ENCODE data around the gene HUS1B. TPM values are rescaled to one million over a fixed set of nuclear protein-coding genes. Genes with fewer than 3 reads are reported as not detected.

The HUS1B gene
- total and polyA plus RNA-seq, 9 of the 15 experiments (the other 6 are each of a cell fraction or from before 2014, with no cell fraction given) = 0.16 to 1.4 (median 0.38) TPM; not detected in 1

DNA sequence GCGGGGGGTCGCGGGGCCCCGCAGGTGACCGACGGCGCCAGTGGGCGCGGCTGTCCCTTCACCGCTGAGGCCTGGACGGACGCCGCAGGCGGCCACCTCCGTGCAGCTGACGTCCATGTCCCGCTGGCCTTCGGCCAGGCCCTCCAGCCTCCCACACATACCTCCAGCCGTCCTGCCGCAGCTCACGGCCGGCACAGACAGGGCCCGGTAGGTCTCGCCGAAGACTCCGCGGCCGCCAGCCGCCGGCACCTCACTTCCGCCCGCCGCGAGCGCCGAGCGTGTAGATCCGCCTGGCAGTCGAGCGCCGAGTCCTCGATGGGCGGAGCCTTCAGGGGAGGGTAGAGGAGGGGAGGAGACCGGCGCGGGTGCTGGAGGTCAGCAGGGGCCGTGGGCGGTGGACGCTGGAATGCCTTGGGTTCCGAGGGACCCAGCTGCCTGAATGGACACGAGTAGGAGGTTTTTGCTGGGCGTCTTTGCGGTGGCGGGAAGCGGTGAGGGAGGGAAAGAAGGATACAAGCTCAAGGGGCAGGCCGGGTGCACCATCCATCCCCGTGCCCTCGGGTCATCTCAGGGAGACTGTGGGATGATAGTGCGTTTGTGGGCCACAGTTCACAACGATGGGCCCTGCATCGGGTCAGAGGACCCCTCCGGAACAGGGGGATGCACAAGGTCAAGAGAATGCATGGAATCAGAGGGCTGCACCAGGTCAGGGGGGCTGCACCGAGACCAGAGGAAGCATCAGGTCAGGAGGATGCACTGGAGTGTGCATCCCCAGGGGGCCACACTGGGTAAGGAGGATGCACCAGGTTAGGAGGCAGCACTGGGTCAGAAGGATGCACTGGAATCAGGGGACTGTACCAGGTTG is 36.2 kb upstream of the HUS1B start, which contains the start of gene EXOC2 (continued):
- TF ChIP-seq ZNF407 (IDR thresholded peaks at IDR 0.05; ENCODE audit: low read depth) (no peak), ZNF408 (CRISPR knock-in tag; IDR thresholded peaks at IDR 0.05; ENCODE audit: low read depth) (no peak), NFYB (IDR thresholded peaks at IDR 0.05; ENCODE audit: extremely low read depth, insufficient read length) (no peak), POLR2AphosphoS2 (IDR thresholded peaks at IDR 0.05; ENCODE audit: low read length) (no peak), ZNF165 (CRISPR knock-in tag; IDR thresholded peaks at IDR 0.05; ENCODE audit: borderline replicate concordance) (no peak), ARID3B (CRISPR knock-in tag; IDR thresholded peaks at IDR 0.05; ENCODE audit: borderline replicate concordance) (no peak), SMARCA5 (IDR thresholded peaks at IDR 0.05) (no peak), SAP30 (IDR thresholded peaks at IDR 0.05; ENCODE audit: borderline replicate concordance, insufficient read depth, low read depth, low read length, poor library complexity, severe bottlenecking) (peak; percentile 80), ARID1B (IDR thresholded peaks at IDR 0.05) (0 out of 2 replicates have a peak, but pooled peaks have one; percentile 20), HMGN3 (IDR thresholded peaks at IDR 0.05; ENCODE audit: borderline replicate concordance, extremely low read depth, insufficient read length, low read depth, low read length) (peak; percentile 58), XRCC5 (IDR thresholded peaks at IDR 0.05; ENCODE audit: low read depth, low read length) (peak; percentile 100), NUFIP1 (IDR thresholded peaks at IDR 0.05; ENCODE audit: partially characterized antibody) (no peak)
- TF ChIP-seq, protein P1, sequence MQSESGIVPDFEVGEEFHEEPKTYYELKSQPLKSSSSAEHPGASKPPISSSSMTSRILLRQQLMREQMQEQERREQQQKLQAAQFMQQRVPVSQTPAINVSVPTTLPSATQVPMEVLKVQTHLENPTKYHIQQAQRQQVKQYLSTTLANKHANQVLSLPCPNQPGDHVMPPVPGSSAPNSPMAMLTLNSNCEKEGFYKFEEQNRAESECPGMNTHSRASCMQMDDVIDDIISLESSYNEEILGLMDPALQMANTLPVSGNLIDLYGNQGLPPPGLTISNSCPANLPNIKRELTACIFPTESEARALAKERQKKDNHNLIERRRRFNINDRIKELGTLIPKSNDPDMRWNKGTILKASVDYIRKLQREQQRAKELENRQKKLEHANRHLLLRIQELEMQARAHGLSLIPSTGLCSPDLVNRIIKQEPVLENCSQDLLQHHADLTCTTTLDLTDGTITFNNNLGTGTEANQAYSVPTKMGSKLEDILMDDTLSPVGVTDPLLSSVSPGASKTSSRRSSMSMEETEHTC (IDR thresholded peaks at IDR 0.05) = no peak
